ENCODE measurements around the gene OR4D2.

- TF ChIP-seq CTCF (IDR thresholded peaks at IDR 0.05; ENCODE audit: poor library complexity) (no peak), EZH2 (IDR thresholded peaks at IDR 0.05; ENCODE audit: borderline replicate concordance) (no peak)
Observed at GRCh38 chr17:58165981-58166380, 801 bp upstream of the OR4D2 start.

Data from hepatocyte (in vitro differentiated cells).